Tongue (tissue), 2 donors: ENCODE data around the gene PRSS36. TPM values are rescaled to one million over a fixed set of nuclear protein-coding genes. Genes with fewer than 3 reads are reported as not detected.
"Not testable (repeated sequence)": the region's sequence is repeated elsewhere in the genome, so short reads cannot be mapped to it uniquely, and the experiment has no call there.

Experiments
- DNase-seq: peaks from one replicate; pipeline ENCODE4 v3.0.0-alpha.2; 2015
- total RNA-seq: library from RNA; depleted of rRNA; stranded (reverse); fragments of >200 nt; gene quantifications from one replicate; pipeline ENCODE4 v1.2.3, GENCODE V29; 2014

The PRSS36 gene
- total RNA-seq, 1 donor from 2014 or later = not detected

- DNase-seq = no peak
These were observed 29.7 kb downstream of the PRSS36 start for GRCh38 chr16:31120129-31120528.

GRCh38 chr16:31118223-31119155 is 31.4 kb downstream of the PRSS36 start:
- no peak for DNase-seq

GRCh38 chr16:31117384-31118222 is 32.3 kb downstream of the PRSS36 start, which contains the start of gene KAT8:
Gene KAT8 (plus strand): TSS chr16:31117664. CDS start chr16:31117682, 18 bp downstream.
- DNase-seq = peak; percentile 100

- DNase-seq = no peak
These were observed 35.4 kb downstream of the PRSS36 start for GRCh38 chr16:31114468-31114867.

- no peak for DNase-seq
These were observed 36.4 kb downstream of the PRSS36 start for GRCh38 chr16:31113121-31114120.

- no peak for DNase-seq
These were observed 37.2 kb downstream of the PRSS36 start for GRCh38 chr16:31112711-31113110.

- no peak for DNase-seq
These were observed 37.9 kb downstream of the PRSS36 start for GRCh38 chr16:31111881-31112466.

- DNase-seq = no peak
These were observed 39.5 kb downstream of the PRSS36 start for GRCh38 chr16:31110106-31111034.

- no peak for DNase-seq
These were observed 40.2 kb downstream of the PRSS36 start for GRCh38 chr16:31109622-31110021.

- no peak for DNase-seq
These were observed 40.9 kb downstream of the PRSS36 start for GRCh38 chr16:31108794-31109558.

GRCh38 chr16:31108035-31108793 is 41.7 kb downstream of the PRSS36 start, which contains the start of gene BCKDK:
Gene BCKDK (plus strand): TSS chr16:31108386. CDS start chr16:31109224, 838 bp downstream.
- peak; percentile 87 for DNase-seq

GRCh38 chr16:31107465-31107867 is 42.4 kb downstream of the PRSS36 start:
- no peak for DNase-seq

GRCh38 chr16:31106509-31107464 is 43.1 kb downstream of the PRSS36 start:
- no peak for DNase-seq

GRCh38 chr16:31105677-31106213 is 44.1 kb downstream of the PRSS36 start:
- DNase-seq = peak; percentile 78

- DNase-seq = not testable (repeated sequence)
These were observed 48.8 kb downstream of the PRSS36 start for GRCh38 chr16:31100876-31101641.
